ENCODE data around the gene APOB.

DNA sequence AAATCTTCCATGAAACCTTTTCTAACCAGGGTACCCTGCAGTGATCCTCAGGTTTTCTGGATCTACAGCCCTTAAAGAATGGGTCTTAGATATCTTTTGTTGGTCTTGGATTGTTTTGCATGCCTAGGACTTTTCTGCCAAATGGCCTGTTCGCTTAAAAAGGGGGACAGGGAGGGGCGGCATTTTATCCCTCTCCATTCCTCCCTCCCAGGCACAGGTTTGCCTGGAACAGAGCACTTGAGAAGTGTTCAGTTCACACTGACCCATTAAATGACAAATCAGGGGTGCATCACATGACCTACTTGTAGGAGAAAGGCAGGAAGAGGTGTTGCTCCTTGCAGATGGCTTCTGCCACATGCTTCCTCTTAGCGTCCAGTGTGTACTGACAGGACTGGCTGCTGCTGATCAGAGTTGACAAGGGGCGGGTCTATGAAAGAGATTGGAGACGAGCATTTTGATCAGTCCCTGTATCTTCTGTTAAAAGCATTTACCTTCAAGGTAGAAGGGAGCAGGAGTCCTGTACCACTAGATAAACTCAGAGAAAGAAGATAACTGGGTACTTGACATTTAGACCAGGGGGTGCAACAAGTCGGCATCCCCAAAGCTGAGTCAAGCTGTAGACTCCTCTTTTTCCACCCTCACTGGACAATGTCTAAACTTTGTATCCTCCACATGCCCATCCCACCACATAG, 8.4 kb downstream of the APOB start:
- no peak for TF ChIP-seq EZH2 (IDR thresholded peaks at IDR 0.05; ENCODE audit: borderline replicate concordance, low read depth, low read length, severe bottlenecking)
- TF ChIP-seq, protein P1, sequence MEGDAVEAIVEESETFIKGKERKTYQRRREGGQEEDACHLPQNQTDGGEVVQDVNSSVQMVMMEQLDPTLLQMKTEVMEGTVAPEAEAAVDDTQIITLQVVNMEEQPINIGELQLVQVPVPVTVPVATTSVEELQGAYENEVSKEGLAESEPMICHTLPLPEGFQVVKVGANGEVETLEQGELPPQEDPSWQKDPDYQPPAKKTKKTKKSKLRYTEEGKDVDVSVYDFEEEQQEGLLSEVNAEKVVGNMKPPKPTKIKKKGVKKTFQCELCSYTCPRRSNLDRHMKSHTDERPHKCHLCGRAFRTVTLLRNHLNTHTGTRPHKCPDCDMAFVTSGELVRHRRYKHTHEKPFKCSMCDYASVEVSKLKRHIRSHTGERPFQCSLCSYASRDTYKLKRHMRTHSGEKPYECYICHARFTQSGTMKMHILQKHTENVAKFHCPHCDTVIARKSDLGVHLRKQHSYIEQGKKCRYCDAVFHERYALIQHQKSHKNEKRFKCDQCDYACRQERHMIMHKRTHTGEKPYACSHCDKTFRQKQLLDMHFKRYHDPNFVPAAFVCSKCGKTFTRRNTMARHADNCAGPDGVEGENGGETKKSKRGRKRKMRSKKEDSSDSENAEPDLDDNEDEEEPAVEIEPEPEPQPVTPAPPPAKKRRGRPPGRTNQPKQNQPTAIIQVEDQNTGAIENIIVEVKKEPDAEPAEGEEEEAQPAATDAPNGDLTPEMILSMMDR (IDR thresholded peaks at IDR 0.05; ENCODE audit: borderline replicate concordance, extremely low read depth, low read length, poor library complexity, severe bottlenecking) = no peak

Data from DND-41 (cell line).